ENCODE data around the gene PRRG4.

- TF ChIP-seq MAZ (IDR thresholded peaks at IDR 0.05; ENCODE audit: borderline replicate concordance, low read depth, low read length) (no peak), CTCF (conservative IDR thresholded peaks at IDR 0.05; ENCODE audit: low read depth, low read length) (no peak), USF2 (IDR thresholded peaks at IDR 0.05; ENCODE audit: low read depth, low read length) (no peak), POLR2A (IDR thresholded peaks at IDR 0.05; ENCODE audit: low read depth, low read length) (no peak), FOS (IDR thresholded peaks at IDR 0.05; ENCODE audit: low read depth, low read length) (no peak), SMC3 (IDR thresholded peaks at IDR 0.05; ENCODE audit: low read depth, low read length) (no peak)
Observed at GRCh38 chr11:32864555-32864954, 34.8 kb downstream of the PRRG4 start.

Data from IMR-90 (cell line).